AG10803 (cell line): ENCODE measurements around the gene OR6C70.

Experiments used
- DNase-seq: peaks from one replicate; pipeline ENCODE4 v3.0.0; 2010; ENCODE audit warnings: low read depth
- H3K4me3 ChIP-seq: 2 replicates; pipeline ENCODE4 v1.5.1; 2011; ENCODE audit warnings: mild to moderate bottlenecking, low read length, control low read depth
- TF ChIP-seq, protein P1 (sequence below): conservative IDR thresholded peaks from 2 replicates; pipeline ENCODE4 v1.5.1; 2011; ENCODE audit warnings: mild to moderate bottlenecking, low read length, control low read depth, inconsistent platforms

The OR6C70 gene

GRCh38 chr12:55470088-55470829, at the start of gene OR6C70:
OR6C70 (minus strand) TSS chr12:55470138; CDS start chr12:55470138, 0 bp downstream.
- no peak within 1 kb of the TSS for H3K4me3 ChIP-seq
- TF ChIP-seq, protein P1, sequence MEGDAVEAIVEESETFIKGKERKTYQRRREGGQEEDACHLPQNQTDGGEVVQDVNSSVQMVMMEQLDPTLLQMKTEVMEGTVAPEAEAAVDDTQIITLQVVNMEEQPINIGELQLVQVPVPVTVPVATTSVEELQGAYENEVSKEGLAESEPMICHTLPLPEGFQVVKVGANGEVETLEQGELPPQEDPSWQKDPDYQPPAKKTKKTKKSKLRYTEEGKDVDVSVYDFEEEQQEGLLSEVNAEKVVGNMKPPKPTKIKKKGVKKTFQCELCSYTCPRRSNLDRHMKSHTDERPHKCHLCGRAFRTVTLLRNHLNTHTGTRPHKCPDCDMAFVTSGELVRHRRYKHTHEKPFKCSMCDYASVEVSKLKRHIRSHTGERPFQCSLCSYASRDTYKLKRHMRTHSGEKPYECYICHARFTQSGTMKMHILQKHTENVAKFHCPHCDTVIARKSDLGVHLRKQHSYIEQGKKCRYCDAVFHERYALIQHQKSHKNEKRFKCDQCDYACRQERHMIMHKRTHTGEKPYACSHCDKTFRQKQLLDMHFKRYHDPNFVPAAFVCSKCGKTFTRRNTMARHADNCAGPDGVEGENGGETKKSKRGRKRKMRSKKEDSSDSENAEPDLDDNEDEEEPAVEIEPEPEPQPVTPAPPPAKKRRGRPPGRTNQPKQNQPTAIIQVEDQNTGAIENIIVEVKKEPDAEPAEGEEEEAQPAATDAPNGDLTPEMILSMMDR: no peak
- DNase-seq: no peak

DNA sequence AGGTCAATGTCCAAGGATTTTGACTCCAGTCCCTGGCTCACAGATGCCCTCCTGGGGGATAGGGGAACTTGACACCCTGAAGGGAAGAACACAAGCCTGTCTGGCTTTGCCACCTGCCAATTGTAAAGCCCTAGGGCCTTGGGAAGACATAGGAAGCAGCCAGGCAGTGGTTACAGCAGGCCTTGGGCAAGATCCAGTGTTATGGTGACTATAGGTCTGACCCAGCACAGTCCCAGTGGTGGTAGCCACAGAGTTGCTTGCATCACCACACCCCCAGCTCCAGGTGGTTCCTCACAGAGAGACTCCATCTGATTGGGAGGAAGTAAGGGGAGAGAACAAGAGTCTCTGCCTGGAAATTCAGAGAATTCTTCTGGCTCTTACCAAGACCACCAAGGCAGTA, 46.5 kb upstream of the OR6C70 start:
- DNase-seq: no peak
- TF ChIP-seq, protein P1: no peak
- H3K4me3 ChIP-seq: no peak overlapping the region

- no peak for DNase-seq
- H3K4me3 ChIP-seq: no peak overlapping the region
- TF ChIP-seq, protein P1: no peak
These were observed 45.8 kb upstream of the OR6C70 start for GRCh38 chr12:55515696-55516095.

GRCh38 chr12:55501601-55502000, 31.7 kb upstream of the OR6C70 start:
- TF ChIP-seq, protein P1: no peak
- H3K4me3 ChIP-seq: no peak overlapping the region
- no peak for DNase-seq

GRCh38 chr12:55499810-55500252, 29.9 kb upstream of the OR6C70 start:
- H3K4me3 ChIP-seq: no peak overlapping the region
- TF ChIP-seq, protein P1: no peak
- DNase-seq: no peak

- DNase-seq: no peak
- TF ChIP-seq, protein P1: no peak
- no peak overlapping the region for H3K4me3 ChIP-seq
These were observed 29.3 kb upstream of the OR6C70 start for GRCh38 chr12:55499231-55499630.

- DNase-seq: no peak
- TF ChIP-seq, protein P1: no peak
- no peak overlapping the region for H3K4me3 ChIP-seq
These were observed 25.6 kb upstream of the OR6C70 start for GRCh38 chr12:55495490-55495889.
